Superior temporal gyrus (tissue), 1 donor: ENCODE results near the gene CAMKV.

ENCODE experiments used
- DNase-seq: peaks from one replicate; pipeline ENCODE4 v3.0.0-alpha.2; 2016; ENCODE audit errors: extremely low spot score

CAMKV gene

DNA sequence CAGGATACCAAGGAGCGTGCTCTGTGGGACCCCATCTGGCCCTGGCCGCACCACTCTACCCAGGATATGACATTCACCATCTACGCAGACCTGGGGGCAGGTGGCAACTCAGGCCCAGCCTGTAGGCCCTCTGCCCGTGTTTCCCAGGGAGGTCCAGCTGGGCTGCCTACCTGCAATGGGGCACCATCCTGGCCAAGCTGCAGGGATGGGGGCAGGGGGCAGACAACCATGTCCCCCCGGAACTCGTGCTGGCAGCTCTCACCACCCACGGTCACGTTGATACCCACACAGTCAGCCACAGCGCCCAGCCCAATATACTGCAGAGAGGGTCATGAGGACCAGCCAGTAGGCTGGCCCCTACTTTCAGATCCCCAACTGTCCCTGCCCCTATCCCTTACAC lies 26.1 kb upstream of the CAMKV start:
- DNase-seq, result no peak

DNA sequence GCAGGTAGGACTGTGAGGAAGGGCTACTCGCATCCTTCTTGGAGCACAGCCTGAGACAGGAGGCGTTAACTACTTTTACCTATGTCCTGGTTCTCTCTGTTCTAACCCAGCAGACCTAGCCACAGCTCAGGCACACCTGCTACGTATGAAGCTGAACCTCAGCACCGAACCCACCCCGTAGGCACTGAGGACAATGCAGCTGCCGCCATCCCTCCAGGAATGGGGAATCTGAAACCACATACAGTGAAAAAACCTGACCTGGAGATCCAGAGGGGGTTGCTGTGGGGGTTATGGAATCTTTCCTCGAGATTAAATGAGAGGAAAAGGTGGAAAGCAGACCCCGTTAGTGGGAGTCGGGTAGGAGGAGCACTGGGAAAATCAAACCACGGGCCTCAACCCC lies 19.6 kb upstream of the CAMKV start:
- no peak for DNase-seq

DNA sequence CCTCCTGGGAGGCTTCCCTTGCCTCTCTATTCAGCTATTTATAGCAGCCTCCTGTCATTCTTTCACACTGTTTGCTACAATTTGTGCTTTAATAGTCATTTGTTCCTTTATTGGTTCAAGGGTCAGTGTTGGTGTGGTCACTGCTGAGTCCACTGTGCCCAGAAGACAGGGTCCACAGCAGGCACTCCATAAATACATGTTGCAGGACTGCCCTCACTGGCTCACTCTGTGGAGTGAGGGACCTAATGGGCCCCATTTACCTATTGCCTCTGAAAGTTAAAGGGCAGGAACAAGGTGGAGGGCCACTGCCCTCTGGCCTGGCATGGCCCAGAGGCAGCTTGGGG lies 17.2 kb upstream of the CAMKV start:
- DNase-seq, result no peak

DNA sequence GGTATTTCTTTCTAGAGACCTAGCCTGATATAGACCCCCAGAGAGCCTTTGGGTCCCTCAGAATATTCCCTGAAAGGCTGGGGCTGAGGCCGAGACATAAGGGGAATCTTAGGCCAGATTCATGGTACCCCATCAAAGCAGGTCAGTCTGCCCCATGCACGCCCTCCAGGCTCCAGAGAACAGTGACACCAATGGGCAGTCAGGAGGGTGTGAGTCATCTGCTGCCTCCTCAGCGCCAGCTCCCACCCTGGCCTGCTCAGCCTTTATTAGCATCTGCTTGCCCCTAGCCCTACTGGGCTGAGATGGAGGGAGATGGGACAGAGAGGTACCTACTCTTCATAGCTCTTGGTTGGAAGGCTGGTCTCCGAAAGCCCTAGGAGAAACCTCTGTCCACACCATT lies 14.3 kb upstream of the CAMKV start:
- DNase-seq, result no peak

DNA sequence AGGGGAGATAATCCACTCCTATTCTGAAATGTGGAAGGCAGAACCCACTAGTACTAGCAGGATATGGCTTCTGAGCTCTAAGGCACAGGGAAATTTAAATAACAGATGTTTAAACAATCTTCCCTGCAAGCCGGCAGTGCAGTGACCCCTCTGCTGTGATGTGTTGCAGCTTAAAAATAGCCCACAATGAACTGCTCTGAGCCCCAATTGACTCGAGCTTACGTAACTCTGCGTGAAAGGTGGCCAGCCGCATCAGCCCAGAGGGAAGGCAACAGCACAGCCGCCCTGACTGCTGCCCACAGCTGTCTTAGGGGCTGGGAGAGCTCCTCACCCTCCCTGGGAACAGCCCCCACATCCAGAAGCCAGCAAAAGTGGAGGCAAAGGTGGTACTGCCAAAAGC lies 12.5 kb upstream of the CAMKV start:
- no peak for DNase-seq

DNA sequence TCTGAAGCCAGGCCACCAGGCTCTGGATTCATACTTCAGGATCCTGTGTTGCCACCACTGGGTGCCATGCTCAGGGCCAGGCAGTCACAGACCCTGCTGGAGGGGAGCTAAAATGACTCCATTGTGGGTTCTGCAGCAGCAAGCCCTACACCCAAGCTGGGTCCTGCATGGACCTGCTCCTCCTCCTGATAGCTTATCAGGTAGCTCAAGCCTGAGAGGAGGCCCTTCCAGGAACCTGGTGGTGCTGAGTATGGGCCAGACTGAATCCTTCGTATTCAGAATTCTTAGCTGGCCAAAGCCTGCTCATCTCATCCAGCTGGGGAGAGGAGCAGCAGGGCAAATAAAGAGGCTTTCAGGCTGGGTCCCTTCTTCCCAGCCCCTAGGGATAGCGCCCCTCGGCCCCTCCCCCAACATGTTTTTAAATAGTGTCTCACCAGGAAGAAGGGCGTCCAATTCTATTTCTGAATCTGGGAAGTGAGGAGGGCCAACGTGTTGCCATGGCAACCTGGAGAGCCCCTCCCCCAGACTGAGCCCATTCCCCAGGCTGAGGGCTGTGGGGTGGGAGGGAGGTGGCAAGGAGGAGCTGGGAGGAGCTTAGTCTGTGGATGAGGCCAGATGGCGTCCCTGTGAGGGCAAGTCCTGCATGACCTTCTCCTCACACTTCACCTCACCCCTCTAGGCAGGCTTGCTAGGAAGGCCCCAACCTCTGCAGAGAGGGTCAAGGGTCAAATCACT lies 11.0 kb upstream of the CAMKV start:
- no peak for DNase-seq

DNA sequence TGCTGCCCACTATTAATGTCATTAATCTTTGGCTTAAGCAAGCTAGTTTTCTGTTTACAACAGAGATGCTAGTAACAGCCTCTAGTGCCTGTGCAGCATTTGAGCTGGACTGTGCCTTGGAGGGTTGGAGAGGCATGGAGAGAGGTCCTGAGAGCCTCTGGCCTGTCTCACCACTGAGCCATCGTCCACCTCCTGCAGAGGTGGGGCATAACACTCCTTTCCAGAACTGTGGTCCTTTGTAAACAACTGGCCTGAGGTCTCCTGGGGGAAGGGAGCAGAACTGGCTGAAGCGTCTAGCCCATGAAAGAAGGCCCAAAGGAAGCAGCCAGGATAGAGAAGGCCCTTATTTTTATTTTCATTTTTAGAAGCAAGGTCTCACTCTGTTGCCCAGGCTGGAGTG lies 10.0 kb upstream of the CAMKV start:
- DNase-seq, result no peak

DNA sequence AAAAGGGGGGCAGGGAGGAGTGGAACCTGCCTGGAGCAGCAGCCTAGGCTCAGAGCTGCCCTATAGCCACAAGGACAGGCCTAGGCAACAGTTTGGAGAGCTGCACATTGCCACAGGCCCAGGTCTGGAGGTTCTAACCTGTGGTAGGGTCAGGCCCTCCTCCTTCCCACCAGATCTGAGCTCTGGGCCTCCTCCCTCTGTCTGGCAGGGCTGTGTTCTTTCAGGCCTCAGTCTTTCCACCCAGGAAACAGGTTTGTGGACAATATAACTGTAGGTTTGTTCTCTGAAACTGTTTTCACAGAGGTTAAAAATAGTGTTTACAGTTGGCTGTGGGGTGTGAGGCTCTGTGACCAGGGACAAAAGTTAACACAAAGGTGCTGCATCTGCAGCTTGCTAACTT lies 9.0 kb upstream of the CAMKV start:
- no peak for DNase-seq

DNA sequence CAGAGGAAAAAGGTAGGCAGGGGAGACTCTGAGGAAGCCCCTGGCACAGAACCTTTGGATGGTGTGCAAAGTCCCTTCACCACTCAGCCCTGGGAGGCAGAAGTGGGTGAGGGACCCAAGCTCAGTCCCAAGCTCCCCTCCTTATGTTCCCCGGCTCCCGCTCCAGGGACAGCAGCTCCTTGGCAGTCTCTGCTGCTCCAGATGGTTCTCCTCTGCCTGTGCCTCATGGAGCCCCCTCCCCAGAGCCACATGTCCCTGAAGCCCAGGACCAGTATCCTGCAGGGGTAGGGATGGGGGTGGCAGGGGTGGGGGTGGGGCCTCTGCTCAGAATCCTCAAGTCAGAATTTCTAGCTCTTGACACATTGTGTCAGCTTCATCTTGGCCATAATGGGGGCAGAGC lies 8.0 kb upstream of the CAMKV start:
- no peak for DNase-seq

DNA sequence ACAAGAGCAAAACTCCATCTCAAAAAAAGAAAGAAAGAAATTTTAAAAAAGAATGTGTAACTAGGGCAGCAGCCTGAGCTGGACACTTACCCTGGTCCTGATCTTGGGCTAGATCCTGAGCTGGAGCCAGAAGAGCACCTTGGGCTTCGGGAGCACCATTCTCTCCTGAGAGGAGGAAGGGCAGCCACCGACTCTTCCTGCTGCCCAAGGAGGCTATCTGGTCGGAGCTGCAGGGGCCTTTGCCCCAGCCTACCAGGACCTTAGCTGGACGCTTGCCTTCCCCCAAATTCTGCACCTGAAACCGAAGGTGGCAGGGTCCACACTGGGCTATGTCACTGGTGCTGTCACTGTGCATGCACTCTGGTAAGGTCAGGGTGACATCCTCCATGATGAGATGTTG lies 6.9 kb upstream of the CAMKV start:
- no peak for DNase-seq

DNA sequence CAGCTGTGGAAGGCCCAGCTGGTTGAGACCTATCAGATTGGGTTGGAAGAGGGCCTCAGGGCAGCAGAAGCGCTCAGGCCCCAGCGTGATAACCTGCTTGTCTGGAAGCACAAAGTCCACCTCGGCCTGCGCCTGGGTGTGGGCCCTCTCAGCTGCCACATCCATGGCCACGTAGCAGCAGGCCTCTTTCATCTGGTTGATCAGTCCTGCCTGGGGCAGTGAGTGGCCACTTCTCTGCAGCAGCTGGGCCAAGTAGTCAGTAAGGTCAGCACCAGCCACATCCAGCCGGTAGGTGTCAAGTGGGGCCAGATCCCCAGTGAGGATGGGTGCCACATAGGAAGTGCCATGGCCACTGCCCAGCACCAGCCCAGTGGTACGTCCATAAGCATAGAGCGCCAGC lies 3.9 kb upstream of the CAMKV start:
- no peak for DNase-seq

DNA sequence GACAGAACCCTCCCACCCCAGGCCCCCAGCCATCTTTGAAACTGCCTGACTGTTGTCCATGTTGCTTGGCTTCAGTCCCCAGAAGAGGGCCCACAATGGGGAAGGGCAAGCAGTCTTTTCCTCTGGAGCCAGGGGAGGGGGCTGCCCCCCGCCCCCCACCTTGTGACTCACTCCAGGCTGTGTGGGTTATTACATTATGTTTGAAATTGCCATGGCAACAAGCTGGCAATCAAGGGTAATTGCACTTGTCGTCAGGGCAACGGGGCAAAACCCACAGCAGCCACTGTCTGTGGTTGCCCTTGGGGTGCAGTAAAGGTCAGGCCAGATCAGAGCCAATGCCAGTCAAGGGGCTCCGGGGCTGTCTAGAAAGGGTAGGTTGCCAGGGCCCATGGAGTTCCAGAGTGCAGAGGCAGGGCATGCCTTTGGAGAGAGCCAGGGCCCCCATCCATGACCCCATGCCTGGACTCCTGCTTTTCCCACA lies 3.1 kb upstream of the CAMKV start:
- DNase-seq, result no peak

DNA sequence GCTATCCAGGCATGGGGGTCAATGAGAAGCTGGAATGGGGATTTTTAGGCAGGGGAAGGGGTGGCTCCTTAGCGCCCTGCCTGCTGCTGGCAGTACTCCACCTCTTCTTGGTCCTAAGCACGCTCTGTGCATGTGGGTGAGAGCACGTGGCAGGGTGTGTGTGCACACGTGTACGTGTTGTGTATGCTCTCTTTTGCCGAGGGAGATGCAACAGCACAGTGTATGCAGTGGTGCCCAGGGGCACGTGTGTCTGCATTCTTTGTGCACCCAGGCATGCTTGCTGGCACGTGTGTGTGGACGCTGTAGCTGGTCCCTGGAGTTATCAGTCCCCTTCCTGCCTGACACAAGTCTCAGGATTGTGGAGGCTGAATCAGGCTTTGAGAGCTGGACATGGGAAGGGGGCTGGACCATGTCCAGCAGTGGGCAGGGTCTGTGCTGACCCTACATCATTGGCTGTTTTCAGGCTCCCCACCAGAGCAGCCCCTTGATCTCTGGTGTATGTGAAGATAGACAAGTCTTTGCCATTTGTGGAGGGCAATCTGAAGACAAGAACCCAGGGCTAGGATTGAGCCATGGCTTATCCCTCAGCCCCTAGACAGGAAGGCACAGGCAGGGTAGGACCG lies 1.9 kb upstream of the CAMKV start:
- DNase-seq, result no peak

DNA sequence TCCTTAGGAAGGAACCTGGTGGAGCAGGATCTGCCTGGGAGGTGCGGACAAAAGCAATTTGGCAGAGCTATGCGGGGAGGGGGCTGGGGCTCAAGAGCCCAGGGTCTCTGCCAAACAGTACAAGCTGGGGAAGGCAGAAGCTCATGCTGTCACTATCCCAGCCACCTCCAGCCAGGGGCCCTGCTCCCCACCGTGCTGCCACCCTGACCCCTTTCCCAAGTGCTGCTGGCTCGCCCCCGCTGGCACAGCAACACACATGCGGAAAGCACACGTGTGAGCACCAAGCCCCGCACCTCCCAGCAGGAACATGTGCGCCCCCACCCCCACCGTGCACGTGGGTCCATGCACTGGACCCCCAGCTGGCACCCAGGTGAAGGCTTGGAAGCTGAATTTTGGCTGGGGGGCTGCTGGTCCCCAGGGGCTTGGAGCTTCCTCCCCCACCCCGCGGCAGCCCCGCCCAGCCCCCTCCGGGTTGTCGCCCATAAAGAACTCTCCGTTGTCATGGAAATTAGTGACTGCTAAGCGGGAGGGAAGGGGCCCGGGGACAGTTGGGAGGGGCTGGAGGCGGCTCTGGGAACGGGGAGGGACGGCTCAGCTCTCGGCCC lies 742 bp downstream of the CAMKV start:
- no peak for DNase-seq

DNA sequence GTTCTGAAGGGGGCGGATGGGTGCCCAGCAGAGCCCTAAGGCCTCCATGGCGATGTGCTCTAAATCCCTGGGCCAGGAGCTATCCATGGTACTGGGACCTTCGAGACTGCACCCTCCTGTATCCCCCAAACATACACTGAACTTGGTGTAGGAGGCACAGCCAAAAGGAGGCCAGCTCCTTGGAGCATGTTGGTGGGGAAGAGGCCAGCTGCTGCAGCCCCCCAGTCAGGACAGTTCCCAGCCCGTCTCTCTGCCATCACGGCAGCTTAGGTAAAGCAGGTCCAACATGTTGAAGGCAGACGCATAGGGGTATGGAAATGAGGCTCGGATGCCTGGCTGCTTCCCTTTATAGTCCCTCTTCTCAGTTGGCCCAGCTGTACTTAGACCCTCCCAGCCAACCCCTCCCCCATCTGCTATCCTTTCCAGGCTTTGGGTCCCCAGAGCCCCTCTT lies 1.8 kb downstream of the CAMKV start:
- DNase-seq, result no peak

DNA sequence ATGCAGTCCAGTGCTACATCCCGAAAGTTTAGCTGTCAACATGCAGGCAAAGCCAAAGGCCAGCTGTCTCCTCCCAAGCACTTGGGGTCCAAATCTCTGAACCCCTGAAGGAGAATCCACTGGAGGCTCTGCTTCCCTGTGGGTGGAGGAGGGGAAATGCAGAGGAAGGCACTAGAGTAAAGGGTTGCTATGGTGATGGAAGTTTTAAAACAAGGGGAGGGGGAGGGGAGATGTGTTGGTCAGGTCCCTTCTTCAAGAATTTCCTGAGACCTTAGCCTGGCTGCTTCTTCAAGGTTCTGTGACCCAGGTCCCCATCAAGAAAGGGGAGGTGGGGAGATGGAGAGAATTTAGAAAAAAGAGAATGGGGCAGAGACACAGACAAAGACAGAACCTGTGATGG lies 2.3 kb downstream of the CAMKV start:
- DNase-seq, result no peak

DNA sequence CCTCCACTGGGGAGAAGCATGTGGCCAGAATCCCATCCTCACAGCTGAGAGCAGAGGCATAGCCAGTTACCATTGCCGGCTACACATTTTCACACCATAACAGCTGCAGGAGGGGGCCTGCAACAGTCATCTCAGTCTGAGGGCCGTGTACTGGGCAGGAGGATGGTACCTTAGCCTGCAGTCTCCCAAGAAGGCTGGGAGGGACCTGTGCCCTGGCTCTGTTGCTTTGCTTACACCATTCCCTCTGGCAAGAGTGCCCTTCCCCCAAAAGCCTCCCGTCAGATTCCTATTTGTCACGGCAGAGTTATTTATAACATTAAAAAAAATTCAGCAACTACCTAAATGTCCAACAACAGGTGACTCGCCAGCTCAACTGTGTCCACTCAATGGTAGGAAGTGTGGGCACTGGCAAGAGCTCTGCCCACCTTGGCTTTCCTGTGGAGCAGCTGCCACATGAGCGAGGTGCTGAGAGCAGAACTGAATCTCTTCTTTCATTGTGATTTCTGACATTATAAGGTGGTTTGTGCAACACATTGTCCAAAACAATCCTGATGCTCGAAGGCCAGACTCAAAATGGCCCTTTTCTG lies 4.4 kb downstream of the CAMKV start:
- peak; percentile 15 for DNase-seq

DNA sequence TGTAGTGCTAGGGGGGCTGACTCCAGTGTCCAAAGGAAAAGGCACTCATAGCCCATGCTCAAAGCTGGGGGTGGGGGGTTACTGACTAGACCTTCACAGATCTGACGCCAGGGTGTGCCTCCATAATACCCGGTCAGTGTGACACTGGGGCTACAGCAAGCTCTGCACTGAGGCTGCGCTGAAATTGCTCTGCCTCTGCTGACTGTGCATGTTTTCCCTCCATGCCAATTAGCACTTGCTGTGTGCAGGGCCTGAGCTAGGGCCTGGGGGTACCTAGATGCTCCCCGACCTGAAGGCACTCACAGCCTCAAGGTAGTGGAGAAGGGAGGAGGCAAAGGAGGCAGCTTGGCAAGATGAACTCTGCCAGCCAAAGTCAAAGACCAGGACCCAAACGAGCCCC lies 5.2 kb downstream of the CAMKV start:
- DNase-seq, result no peak

DNA sequence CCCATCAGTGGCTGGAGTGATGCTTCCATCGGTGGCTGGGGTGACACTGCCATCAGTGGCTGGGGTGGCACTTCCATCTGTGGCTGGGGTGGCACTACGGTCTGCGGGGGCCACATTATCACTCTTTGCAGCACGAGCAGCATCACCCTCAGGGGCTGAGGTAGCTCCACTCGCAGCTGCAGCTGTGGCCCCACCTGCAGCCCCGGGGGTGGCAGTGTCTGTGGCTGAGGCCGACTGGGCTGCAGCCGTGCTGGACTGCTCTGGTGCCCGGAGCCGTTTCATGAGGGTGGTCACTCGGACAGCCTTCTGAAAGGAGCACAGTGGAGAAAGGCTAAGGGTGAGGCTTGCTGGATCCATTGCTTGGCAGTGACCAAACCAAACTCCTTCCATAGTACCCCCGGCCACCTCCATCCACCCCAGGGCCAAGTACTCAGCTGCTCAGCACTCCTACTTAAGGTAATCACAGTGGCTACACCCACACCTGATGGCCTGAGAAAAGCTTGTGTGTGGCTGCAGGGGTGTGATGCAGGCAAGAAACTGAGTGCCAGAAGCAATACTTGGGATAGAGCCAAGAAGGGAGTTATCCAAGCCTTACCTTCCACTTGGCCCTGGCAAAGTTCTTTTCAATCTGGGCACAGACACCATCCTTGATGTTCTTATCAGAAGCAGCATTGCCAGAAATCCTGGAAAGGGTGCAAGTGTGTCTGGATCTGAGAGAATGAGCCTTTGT lies 10.0 kb downstream of the CAMKV start:
- DNase-seq, result no peak

DNA sequence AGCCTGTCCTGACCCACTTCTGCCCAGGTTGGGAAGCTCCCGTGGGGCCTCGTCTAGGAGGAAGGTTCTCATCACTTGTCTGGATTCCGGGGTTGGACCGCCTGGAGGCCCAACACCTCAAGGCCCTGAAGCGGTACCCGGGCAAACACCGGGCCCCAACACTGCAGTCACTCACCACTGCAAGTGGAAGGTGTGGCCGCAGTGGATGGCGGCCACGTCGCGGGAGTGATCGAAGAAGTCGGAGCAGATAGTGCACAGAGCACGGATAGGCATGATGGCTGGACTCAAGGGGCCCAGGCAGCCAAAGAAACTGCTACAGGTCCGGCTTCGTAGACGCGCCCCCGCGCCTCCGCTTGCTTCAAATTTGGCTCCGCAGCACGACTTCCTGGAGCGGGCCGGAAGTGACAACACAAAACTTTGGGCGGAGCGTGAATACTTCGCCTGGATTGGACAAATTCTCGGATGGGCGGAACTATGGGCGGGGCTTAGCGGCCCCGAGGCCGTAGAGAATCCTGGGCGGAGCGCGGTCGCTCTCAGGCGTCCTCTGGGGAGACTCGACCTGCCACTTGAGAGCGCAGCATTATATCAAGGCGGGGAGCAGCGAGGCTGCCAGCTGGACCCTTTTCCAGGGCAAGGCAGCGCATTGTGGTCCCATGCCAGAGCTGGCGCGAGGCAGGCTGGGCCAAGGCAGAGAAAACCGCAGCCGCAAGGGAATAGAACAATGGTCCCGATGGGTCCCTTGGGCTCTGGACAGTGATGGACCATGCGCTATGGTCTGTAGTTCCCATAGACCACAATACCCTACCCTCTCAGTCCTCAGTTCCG lies 13.3 kb downstream of the CAMKV start, which contains the start of gene TRAIP:
Gene TRAIP (minus strand): TSS at position 384 of the 825 bp plus-strand sequence. CDS start 111 bp downstream, at position 273.
- DNase-seq, result peak; percentile 98

DNA sequence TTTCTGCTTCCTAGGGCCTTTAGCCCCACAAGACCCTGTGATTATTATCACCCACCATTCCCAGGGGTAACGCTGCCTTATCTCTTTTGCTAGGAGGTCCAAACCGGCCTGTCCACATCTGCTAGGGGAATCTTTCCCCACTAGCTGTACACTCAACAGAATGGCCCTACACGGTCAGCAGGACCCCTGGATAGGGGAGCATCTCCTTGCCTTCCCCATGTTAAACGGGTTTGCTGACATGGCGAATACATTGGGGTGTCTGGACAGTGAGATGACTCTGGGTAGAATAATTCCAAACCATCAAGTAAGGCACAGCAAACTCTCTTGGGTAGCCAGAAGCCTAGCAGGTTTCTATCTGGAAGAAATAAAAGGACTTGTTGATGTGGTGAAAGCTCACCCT lies 14.0 kb downstream of the CAMKV start:
- DNase-seq, result no peak
